Measurements from ENCODE around the gene RNF19B. TPM values are rescaled to one million over a fixed set of nuclear protein-coding genes. Genes with fewer than 3 reads are reported as not detected.
"Not testable (repeated sequence)": the region's sequence is repeated elsewhere in the genome, so short reads cannot be mapped to it uniquely, and the experiment has no call there.

The RNF19B gene
- total and polyA plus RNA-seq, 2 of the 8 experiments (the other 6 are each of a cell fraction or from before 2014, with no cell fraction given): 9.2 to 11.2 TPM

DNA sequence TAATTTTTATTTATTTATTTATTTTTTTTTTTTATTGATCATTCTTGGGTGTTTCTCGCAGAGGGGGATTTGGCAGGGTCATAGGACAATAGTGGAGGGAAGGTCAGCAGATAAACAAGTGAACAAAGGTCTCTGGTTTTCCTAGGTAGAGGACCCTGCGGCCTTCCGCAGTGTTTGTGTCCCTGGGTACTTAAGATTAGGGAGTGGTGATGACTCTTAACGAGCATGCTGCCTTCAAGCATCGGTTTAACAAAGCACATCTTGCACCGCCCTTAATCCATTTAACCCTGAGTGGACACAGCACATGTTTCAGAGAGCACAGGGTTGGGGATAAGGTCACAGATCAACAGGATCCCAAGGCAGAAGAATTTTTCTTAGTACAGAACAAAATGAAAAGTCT is 8.8 kb upstream of the RNF19B start:
- FAIRE-seq; POLR2A ChIA-PET (ENCODE audit: partially characterized antibody); H3K79me1 ChIP-seq (ENCODE audit: low read depth, low read length); H3K56ac ChIP-seq (replicated peaks; ENCODE audit: insufficient read length, low read depth, low read length); H3K14ac ChIP-seq (ENCODE audit: insufficient read length); H3K27ac ChIP-seq (ENCODE audit: low read depth, low read length); H2BK15ac ChIP-seq (ENCODE audit: low read length); H3K18ac ChIP-seq (ENCODE audit: extremely low read depth, low read length); H2BK5ac ChIP-seq (ENCODE audit: low read depth, low read length); H2AK5ac ChIP-seq (ENCODE audit: low read depth, low read length); H3K4ac ChIP-seq (replicated peaks; ENCODE audit: insufficient read length, low read depth, low read length); H4K91ac ChIP-seq (replicated peaks; ENCODE audit: insufficient read length, low read length); DNase-seq (ENCODE audit: low read depth in 1 of 2, low spot score in 2 of 2); H4K8ac ChIP-seq (ENCODE audit: extremely low read depth, insufficient read depth, low read length); H3K4me1 ChIP-seq (replicated peaks in 1 of 4; ENCODE audit: control insufficient read depth in 3 of 4, insufficient read depth in 4 of 4, low read length in 3 of 4); H2BK120ac ChIP-seq (replicated peaks; ENCODE audit: low read depth, low read length); H4K5ac ChIP-seq (ENCODE audit: insufficient read length, low read depth, low read length); H4K20me1 ChIP-seq (replicated peaks in 1 of 2; ENCODE audit: control insufficient read depth in 1 of 2, insufficient read depth in 2 of 2, low read length in 2 of 2); H2AFZ ChIP-seq (ENCODE audit: low read length); H3K9ac ChIP-seq (replicated peaks in 1 of 4; ENCODE audit: extremely low read depth in 1 of 4, low read depth in 3 of 4, low read length in 3 of 4); H3K23me2 ChIP-seq (ENCODE audit: low read depth, low read length); H3K23ac ChIP-seq (ENCODE audit: insufficient read length); H3K79me2 ChIP-seq (ENCODE audit: control insufficient read depth in 1 of 2, insufficient read depth in 2 of 2, low read length in 2 of 2); H2BK12ac ChIP-seq (ENCODE audit: low read depth, low read length); H2BK20ac ChIP-seq (ENCODE audit: low read length); H3K36me3 ChIP-seq (ENCODE audit: control insufficient read depth in 2 of 4, insufficient read depth in 4 of 4, low read length in 3 of 4): not testable (repeated sequence)
- Histone ChIP-seq H3K4me2 (ENCODE audit: insufficient read depth in 1 of 2, low read depth in 2 of 2, low read length in 2 of 2) (peak overlapping the region in 1 of 2 experiments; percentile 72; a peak in 1 of 4 replicates), H3K9me3 (ENCODE audit: insufficient read depth in 2 of 2, low read depth in 1 of 2, low read length in 1 of 2) (peaks cover 0 to 13% of the 10 kb centered on the region in 2 experiments; a peak in 2 of 4 replicates), H3K27me3 (replicated peaks in 1 of 4; ENCODE audit: control insufficient read depth in 3 of 4, extremely low read depth in 1 of 4, insufficient read depth in 3 of 4, low read length in 3 of 4) (peaks cover 9 to 23% (median 21%) of the 10 kb centered on the region in 4 experiments), H3K4me3 (ENCODE audit: extremely low read depth in 1 of 4, insufficient read depth in 2 of 4, low read depth in 3 of 4, low read length in 4 of 4) (peak overlapping the region in 2 of 4 experiments; percentile 50 to 68; a peak in 2 of 8 replicates)
- 31% methylated on average over 3 of the region's 6 CpGs; no CpG with 5 or more reads in 1 of the 2 experiments for WGBS, 2 experiments (ENCODE audit: extremely low coverage in 1 of 2, insufficient coverage in 1 of 2, insufficient read length in 1 of 2, insufficient replicate concordance in 2 of 2, low coverage in 1 of 2, low lambda C conversion rate in 2 of 2, missing lambda C conversion rate in 1 of 2)
- CTCF ChIA-PET (ENCODE audit: partially characterized antibody): interaction anchor here (1.0 to 1.5 kb wide), 2 partner anchors 10 to 17 kb away, joined by 4 to 5 read pairs; no protein-coding TSS in a partner anchor
